Keratinocyte (primary cell): Measurements from ENCODE around the gene MIDN.
"Not testable (repeated sequence)": the region's sequence is repeated elsewhere in the genome, so short reads cannot be mapped to it uniquely, and the experiment has no call there.

Source experiments
- EZH2 ChIP-seq: IDR thresholded peaks from one replicate; pipeline ENCODE4 v1.6.1; 2012; ENCODE audit warnings: inconsistent platforms, mild to moderate bottlenecking, low read length, moderate library complexity
- TF ChIP-seq, protein P1 (sequence below), 3 experiments: IDR thresholded peaks in 1 of 3; conservative IDR thresholded peaks in 1 of 3; optimal IDR thresholded peaks in 1 of 3; 2 replicates in 2 of 3; 3 replicates in 1 of 3; pipeline versions ENCODE3 to v1.5.1; 2011; ENCODE audit warnings: low read length in 3 of 3, mild to moderate bottlenecking in 3 of 3, moderate library complexity in 2 of 3, control low read depth in 1 of 3, inconsistent platforms in 1 of 3; ENCODE audit not compliant: insufficient read depth in 2 of 3; ENCODE audit errors: extremely low read depth in 1 of 3

DNA sequence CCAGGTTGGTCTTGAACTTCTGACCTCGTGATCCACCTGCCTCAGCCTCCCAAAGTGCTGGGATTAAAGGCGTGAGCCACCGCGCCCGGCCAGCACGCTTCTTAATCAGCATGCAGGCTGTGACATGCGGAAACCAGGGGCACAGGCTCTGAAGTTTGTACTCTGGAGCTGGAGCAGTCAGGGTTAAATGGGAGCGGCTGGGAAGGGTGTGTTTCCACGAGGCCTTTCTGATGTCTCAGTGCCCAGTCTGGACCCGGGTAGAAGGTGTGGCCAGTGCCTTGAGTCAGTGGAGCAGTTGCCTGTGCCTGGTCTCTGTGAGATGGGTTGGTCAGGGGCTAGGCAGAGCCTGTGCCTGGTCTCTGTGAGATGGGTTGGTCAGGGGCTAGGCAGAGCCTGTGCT, 39.6 kb upstream of the MIDN start:
- TF ChIP-seq, protein P1, sequence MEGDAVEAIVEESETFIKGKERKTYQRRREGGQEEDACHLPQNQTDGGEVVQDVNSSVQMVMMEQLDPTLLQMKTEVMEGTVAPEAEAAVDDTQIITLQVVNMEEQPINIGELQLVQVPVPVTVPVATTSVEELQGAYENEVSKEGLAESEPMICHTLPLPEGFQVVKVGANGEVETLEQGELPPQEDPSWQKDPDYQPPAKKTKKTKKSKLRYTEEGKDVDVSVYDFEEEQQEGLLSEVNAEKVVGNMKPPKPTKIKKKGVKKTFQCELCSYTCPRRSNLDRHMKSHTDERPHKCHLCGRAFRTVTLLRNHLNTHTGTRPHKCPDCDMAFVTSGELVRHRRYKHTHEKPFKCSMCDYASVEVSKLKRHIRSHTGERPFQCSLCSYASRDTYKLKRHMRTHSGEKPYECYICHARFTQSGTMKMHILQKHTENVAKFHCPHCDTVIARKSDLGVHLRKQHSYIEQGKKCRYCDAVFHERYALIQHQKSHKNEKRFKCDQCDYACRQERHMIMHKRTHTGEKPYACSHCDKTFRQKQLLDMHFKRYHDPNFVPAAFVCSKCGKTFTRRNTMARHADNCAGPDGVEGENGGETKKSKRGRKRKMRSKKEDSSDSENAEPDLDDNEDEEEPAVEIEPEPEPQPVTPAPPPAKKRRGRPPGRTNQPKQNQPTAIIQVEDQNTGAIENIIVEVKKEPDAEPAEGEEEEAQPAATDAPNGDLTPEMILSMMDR (optimal IDR thresholded peaks at IDR 0.05 in 1 of 3, IDR thresholded peaks at IDR 0.05 in 1 of 3, conservative IDR thresholded peaks at IDR 0.05 in 1 of 3; ENCODE audit: extremely low read depth in 1 of 3, insufficient read depth in 2 of 3, low read length in 3 of 3): not testable (repeated sequence)
- TF ChIP-seq EZH2: not testable (repeated sequence)
